ENCODE data around the gene RFX2. TPM values are rescaled to one million over a fixed set of nuclear protein-coding genes. Genes with fewer than 3 reads are reported as not detected.
"Not testable (repeated sequence)": the region's sequence is repeated elsewhere in the genome, so short reads cannot be mapped to it uniquely, and the experiment has no call there.

Gene RFX2
- total RNA-seq, 1 donor from 2014 or later = 4.2 TPM

DNA sequence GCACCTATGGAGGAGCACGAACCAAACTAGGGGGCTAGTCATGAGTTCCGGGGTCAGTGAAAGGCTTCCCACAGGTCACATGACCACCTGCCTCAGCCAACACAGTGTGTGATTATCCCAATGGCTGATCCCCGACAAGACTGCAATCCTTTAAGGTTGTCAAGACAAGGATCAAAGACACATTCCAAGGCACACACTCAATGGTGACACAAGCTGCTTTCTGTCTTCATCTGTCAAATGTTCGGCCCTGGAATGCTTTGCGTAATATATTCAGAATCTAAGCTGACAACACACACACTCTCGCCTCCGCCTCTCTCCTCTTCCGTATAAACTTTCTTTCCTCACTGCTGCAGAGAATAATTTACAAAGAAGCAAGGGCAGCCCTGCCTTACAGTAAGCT, 144.1 kb downstream of the RFX2 start:
- no peak overlapping the region for H3K4me3 ChIP-seq (ENCODE audit: low read depth, low read length)
- TF ChIP-seq, protein P1, sequence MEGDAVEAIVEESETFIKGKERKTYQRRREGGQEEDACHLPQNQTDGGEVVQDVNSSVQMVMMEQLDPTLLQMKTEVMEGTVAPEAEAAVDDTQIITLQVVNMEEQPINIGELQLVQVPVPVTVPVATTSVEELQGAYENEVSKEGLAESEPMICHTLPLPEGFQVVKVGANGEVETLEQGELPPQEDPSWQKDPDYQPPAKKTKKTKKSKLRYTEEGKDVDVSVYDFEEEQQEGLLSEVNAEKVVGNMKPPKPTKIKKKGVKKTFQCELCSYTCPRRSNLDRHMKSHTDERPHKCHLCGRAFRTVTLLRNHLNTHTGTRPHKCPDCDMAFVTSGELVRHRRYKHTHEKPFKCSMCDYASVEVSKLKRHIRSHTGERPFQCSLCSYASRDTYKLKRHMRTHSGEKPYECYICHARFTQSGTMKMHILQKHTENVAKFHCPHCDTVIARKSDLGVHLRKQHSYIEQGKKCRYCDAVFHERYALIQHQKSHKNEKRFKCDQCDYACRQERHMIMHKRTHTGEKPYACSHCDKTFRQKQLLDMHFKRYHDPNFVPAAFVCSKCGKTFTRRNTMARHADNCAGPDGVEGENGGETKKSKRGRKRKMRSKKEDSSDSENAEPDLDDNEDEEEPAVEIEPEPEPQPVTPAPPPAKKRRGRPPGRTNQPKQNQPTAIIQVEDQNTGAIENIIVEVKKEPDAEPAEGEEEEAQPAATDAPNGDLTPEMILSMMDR (conservative IDR thresholded peaks at IDR 0.05; ENCODE audit: low read depth, low read length) = no peak
- no peak for DNase-seq (ENCODE audit: low read depth)

DNA sequence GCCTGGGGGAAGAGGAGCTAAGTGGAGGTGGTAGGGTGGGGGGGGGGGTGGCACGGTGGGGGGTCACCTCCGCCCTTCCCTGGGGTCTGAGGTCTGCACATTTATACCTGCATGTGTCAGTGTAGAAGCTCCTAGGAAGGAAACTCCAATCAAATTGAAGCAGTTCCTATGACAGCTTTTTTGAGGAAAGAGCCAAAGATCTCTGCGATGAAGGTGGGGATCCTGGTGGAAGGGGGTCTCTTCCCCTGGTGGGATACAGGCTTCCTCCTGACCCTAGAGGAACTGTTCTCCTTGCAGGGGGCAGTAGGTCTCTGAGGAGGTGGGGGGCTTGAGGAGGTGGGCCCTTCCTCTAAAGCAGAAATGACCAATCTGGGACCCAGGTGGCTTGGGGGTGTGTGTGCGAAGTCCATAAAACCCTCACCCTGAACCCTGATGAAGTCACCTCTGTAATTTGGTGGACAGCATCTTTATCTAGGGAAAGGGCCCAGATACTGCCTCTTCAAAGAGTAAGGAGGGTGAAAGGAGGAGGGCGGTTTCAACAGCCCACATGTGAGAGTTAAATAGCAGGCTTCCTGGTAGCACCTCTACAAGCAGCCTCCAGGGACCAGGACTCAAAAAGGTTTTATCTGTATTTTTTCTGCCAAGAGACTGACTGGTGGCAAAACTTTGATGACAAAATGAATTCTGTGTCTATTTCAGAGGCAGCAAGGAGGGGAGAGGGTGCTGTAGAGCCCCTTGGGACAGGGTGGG, 145.3 kb downstream of the RFX2 start:
- H3K4me3 ChIP-seq (ENCODE audit: low read depth, low read length) = no peak overlapping the region
- no peak for DNase-seq (ENCODE audit: low read depth)
- TF ChIP-seq, protein P1 (conservative IDR thresholded peaks at IDR 0.05; ENCODE audit: low read depth, low read length) = no peak

DNA sequence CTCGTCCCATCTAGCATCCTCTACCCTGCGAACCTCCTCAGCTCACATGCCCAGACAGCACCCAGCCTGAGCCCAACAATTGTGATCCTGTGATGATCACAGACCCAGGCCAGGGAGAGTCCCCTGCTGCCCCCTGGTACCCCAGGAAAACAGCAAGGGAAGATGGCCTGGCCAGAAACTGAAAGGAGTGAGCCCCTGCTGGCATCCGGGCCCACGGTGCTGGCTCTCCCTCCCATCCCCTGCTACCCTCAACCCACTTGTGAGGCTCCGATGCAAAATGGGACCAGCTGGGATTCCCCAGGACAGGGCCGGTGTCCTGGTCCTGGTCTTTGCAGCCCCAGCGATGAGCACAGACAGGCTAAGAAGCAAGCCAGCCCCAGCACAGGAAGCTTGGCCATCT, 146.4 kb downstream of the RFX2 start:
- TF ChIP-seq, protein P1 (conservative IDR thresholded peaks at IDR 0.05; ENCODE audit: low read depth, low read length) = no peak
- no peak for DNase-seq (ENCODE audit: low read depth)
- H3K4me3 ChIP-seq (ENCODE audit: low read depth, low read length) = no peak overlapping the region

DNA sequence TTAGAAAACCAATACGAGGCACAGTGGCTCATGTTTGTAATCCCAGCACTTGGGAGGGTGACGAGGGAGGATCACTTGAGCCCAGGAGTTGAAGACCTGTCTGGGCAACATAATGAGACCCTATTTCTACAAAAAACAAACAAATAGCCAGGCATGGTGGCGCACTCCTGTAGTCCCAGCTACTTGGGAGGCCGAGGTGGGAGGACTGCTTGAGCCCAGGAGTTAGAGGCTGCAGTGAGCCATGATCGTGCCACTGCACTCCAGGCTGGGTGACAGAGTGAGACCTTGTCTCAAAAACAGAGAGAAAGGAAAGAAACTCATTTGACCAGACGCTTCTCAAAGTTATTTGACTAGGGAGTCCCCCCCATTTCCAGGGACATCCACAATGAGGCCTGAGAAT, 147.0 kb downstream of the RFX2 start:
- DNase-seq (ENCODE audit: low read depth); H3K4me3 ChIP-seq (ENCODE audit: low read depth, low read length): not testable (repeated sequence)

DNA sequence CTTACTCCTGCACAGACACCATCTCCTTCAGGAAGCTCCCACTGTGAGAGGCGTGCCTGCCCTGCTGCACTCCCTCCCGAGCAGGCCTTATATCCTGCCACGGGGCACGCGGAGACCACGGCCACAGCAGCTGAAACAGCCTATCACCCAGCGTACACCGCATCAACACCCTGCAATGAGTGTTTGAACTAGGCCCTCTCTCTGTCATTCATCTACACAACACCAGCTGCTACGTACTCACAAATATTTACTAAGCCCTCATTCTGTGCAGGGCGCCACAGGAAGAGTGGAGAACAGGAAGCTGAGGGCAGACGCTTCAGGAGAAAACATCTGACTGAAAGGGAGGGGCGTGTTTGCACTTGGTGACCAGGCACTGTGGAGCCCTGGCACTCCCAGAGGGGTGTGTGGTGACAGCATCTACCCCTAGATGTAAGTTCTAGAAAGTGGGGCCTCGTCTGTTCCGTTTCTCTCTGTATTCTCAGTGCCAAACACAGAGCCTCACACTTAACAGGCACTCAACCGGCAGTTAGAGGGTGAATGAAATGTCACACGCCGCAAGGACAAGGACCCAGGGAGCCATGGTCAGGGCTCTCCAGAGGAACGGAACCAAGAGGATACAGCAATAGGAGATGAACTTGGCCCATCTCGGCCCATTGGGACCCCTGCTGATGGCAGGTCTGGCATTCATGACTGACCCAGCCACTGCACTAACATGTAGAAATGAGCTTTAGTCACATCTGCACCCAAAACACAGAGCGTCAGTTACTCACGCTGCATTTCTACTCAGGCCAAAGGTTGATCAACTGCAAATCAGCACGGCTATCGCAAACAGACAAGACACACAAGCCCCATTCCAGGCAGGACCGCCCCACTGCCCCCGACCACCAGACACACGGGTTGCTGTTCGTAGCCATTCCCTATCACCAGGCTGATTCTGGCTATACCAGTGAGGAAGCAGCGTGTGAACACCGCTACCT, 148.0 kb downstream of the RFX2 start:
- no peak for DNase-seq (ENCODE audit: low read depth)
- TF ChIP-seq, protein P1 (conservative IDR thresholded peaks at IDR 0.05; ENCODE audit: low read depth, low read length) = no peak
- no peak overlapping the region for H3K4me3 ChIP-seq (ENCODE audit: low read depth, low read length)

DNA sequence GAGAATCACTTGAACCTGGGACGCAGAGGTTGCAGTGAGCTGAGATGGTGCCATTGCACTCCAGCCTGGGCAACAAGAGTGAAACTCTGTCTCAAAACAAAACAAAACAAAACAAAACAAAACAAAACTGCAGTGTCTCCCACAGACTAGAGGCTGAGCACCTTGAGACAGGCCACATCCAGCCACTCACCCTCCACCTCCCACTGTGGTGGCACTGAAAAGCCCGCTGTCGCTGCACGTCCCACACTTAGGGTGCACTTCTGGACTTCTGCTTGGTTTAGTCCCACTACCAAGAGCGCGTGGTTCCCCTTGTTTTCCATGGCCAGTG, 148.7 kb downstream of the RFX2 start:
- DNase-seq (ENCODE audit: low read depth); H3K4me3 ChIP-seq (ENCODE audit: low read depth, low read length): not testable (repeated sequence)

DNA sequence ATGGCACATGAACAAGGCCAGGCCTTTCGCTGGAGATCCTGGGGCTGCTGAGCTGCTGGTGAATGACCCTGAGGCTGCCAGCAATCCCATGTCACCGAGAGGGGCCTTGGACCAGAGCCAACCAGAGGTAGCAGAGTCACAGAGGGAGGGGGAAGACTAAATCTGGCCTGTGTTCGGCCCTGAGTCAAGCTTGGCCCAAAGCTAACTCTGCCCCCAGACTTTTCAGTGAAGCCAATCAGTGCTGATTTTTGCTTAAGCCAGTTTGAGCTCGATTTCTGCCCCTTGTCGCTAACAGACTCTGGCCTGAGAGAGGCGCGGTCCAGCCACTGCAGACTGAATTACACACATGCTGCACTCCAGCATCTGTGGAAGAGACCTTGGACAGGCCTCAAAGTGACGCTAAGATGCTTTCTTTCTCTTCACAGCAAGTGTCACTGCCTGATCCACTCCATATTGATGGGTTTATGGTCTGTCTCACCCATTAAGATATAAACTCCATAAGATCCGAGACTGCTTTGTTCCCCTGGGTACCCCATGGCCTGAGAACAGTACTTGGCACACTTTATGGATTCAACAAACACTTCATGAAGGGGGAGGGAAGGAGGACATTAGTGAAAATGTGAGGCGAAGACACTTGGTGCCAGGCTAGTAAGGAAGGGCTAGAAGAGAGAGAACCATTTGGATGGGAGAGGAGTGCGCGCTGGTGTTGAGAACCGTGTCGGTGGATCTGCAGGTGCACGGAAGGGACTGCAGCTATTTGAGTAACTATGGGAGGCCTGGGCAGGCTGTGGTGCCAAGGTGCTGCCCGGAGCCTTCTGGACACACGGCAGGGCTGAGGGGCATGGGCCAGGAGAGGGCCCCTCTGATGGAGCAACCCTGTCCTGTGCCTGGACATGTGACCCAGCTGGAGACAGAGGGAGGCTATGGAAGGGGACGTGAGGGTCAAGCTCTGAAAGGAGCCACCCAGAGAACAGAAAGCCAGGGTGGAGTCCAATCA, 150.0 kb downstream of the RFX2 start:
- DNase-seq (ENCODE audit: low read depth) = no peak
- TF ChIP-seq, protein P1 (conservative IDR thresholded peaks at IDR 0.05; ENCODE audit: low read depth, low read length) = no peak
- H3K4me3 ChIP-seq (ENCODE audit: low read depth, low read length) = no peak overlapping the region
